Esophagus muscularis mucosa (tissue), 4 donors: ENCODE results near the gene LDLRAD3. TPM values are rescaled to one million over a fixed set of nuclear protein-coding genes. Genes with fewer than 3 reads are reported as not detected.

Experiments used
- DNase-seq: peaks from one replicate; pipeline ENCODE4 v3.0.0-alpha.2; 2017; ENCODE audit errors: extremely low spot score
- H3K27ac ChIP-seq, 4 donors: fragments of 200-600 bp; sonication (generic); replicated peaks in 1 of 4; 1 replicate in 3 of 4; 2 replicates in 1 of 4; pipeline ENCODE4 v1.5.1; 2016 to 2019; ENCODE audit warnings: mild to moderate bottlenecking in 1 of 4
- H3K27me3 ChIP-seq, 4 donors: fragments of 200-600 bp; sonication (generic); one replicate each; pipeline versions ENCODE4 v1.5.1 to v1.6.0; 2016 to 2019
- H3K36me3 ChIP-seq, 4 donors: fragments of 200-600 bp; sonication (generic); one replicate each; pipeline ENCODE4 v1.5.1; 2016 to 2019
- H3K4me1 ChIP-seq, 4 donors: fragments of 200-600 bp; sonication (generic); one replicate each; pipeline ENCODE4 v1.5.1; 2016 to 2019
- H3K4me3 ChIP-seq, 4 donors: fragments of 200-600 bp; sonication (generic); 1 replicate in 2 of 4; 2 replicates in 2 of 4; pipeline ENCODE4 v1.5.1; 2016 to 2019; ENCODE audit warnings: mild to moderate bottlenecking in 4 of 4, moderate library complexity in 1 of 4
- H3K9me3 ChIP-seq, 4 donors: fragments of 200-600 bp; sonication (generic); 1 replicate in 3 of 4; 2 replicates in 1 of 4; pipeline ENCODE4 v1.5.1; 2016 to 2019
- CTCF ChIP-seq, 3 experiments: fragments of 200-600 bp in 2 of 3; fragments of 450-650 bp in 1 of 3; sonication (generic) in 2 of 3; IDR thresholded peaks; one replicate each; pipeline ENCODE4 v1.5.1; 2017 to 2019; ENCODE audit warnings: antibody characterized with exemption in 3 of 3, mild to moderate bottlenecking in 2 of 3, moderate library complexity in 1 of 3
- EP300 ChIP-seq: sonication (generic); formaldehyde crosslinking; IDR thresholded peaks from one replicate; pipeline ENCODE4 v1.6.1; 2017; ENCODE audit warnings: antibody characterized with exemption
- POLR2A ChIP-seq: fragments of 450-650 bp; IDR thresholded peaks from one replicate; pipeline ENCODE4 v1.6.1; 2017; ENCODE audit warnings: antibody characterized with exemption, moderate library complexity, mild to moderate bottlenecking, low read depth
- POLR2AphosphoS5 ChIP-seq, 2 donors: sonication (generic); formaldehyde crosslinking; IDR thresholded peaks; one replicate each; pipeline ENCODE4 v1.6.1; 2017; ENCODE audit warnings: antibody characterized with exemption in 2 of 2
- WGBS: methylation state at CpG from one replicate; pipeline ENCODE4 v1.1.5; 2018; 5-methylcytosine and 5-hydroxymethylcytosine counted together
- intact Hi-C: fragments of 100-400 bp; cut with DNase I; formaldehyde crosslinking; loops from one replicate; pipeline ENCODE4 v1.15.1; 2023
- total RNA-seq, 4 donors: library from RNA; depleted of rRNA; stranded (reverse); fragments of >200 nt; gene quantifications; one replicate each; pipeline versions ENCODE4 v1.1.0 to v1.2.1, GENCODE V29; 2016

Gene LDLRAD3
- total RNA-seq, 4 donors from 2014 or later, result 6.8 to 8.7 (median 8.2) TPM

- Histone ChIP-seq H3K4me3 (no peak overlapping the region), H3K27ac (no peak overlapping the region), H3K4me1 (peaks cover 0 to 21% (median 16%) of the 10 kb centered on the region in 4 donors), H3K27me3 (no peaks in the 10 kb centered on the region), H3K9me3 (no peaks in the 10 kb centered on the region), H3K36me3 (no peaks in the 10 kb centered on the region)
- no peak for DNase-seq
- WGBS, result 91% methylated on average over 11 of the region's 12 CpGs
- intact Hi-C loops, result no loop called here
- no peak for TF ChIP-seq POLR2AphosphoS5 (IDR thresholded peaks at IDR 0.05)
- no peak for TF ChIP-seq POLR2A
- no peak for TF ChIP-seq EP300
- TF ChIP-seq CTCF (IDR thresholded peaks at IDR 0.05), result no peak
Observed at GRCh38 chr11:36229091-36229705, 285.3 kb downstream of the LDLRAD3 start.

GRCh38 chr11:36230779-36231699, 287.2 kb downstream of the LDLRAD3 start:
- peak overlapping the region in 3 of 4 donors; percentile 11 to 26 (median 14) for H3K27ac ChIP-seq

GRCh38 chr11:36233204-36233603, 289.3 kb downstream of the LDLRAD3 start:
- H3K27ac ChIP-seq, result no peak overlapping the region
- H3K4me1 ChIP-seq, result peaks cover 0 to 21% (median 16%) of the 10 kb centered on the region in 4 donors
- H3K4me3 ChIP-seq, result no peak overlapping the region
- TF ChIP-seq POLR2AphosphoS5 (IDR thresholded peaks at IDR 0.05) (no peak), CTCF (IDR thresholded peaks at IDR 0.05) (no peak), EP300 (no peak)
- H3K36me3 ChIP-seq, result no peaks in the 10 kb centered on the region
- H3K9me3 ChIP-seq, result no peaks in the 10 kb centered on the region
- no peaks in the 10 kb centered on the region for H3K27me3 ChIP-seq
- intact Hi-C loops, result no loop called here
- 50% methylated on average over 3 of the region's 3 CpGs for WGBS
- no peak for DNase-seq

More at GRCh38 chr11:36230779-36231699, 287.2 kb downstream of the LDLRAD3 start:
- H3K4me1 ChIP-seq, result peaks cover 0 to 21% (median 16%) of the 10 kb centered on the region in 4 donors
- no peak overlapping the region for H3K4me3 ChIP-seq
- no peaks in the 10 kb centered on the region for H3K27me3 ChIP-seq
- H3K36me3 ChIP-seq, result no peaks in the 10 kb centered on the region
- WGBS, result 46% methylated on average over 11 of the region's 11 CpGs
- TF ChIP-seq POLR2AphosphoS5 (IDR thresholded peaks at IDR 0.05), result no peak
- no peak for TF ChIP-seq EP300
- no peak for DNase-seq
- H3K9me3 ChIP-seq, result no peaks in the 10 kb centered on the region
- intact Hi-C loops, result no loop called here

- H3K36me3 ChIP-seq, result no peaks in the 10 kb centered on the region
- H3K4me3 ChIP-seq, result no peak overlapping the region
- no peaks in the 10 kb centered on the region for H3K27me3 ChIP-seq
- intact Hi-C loops, result no loop called here
- WGBS, result 100% methylated on average over 2 of the region's 2 CpGs
- no peak for DNase-seq
- no peak for TF ChIP-seq POLR2AphosphoS5 (IDR thresholded peaks at IDR 0.05)
- no peak for TF ChIP-seq POLR2A
- TF ChIP-seq CTCF (IDR thresholded peaks at IDR 0.05), result no peak
- TF ChIP-seq EP300, result no peak
- H3K27ac ChIP-seq, result no peak overlapping the region
- no peaks in the 10 kb centered on the region for H3K9me3 ChIP-seq
- H3K4me1 ChIP-seq, result peaks cover 0 to 21% (median 16%) of the 10 kb centered on the region in 4 donors
Observed at GRCh38 chr11:36234825-36235224, 291.0 kb downstream of the LDLRAD3 start.

GRCh38 chr11:36235750-36236149, 291.9 kb downstream of the LDLRAD3 start:
- Histone ChIP-seq H3K9me3 (no peaks in the 10 kb centered on the region), H3K4me3 (no peak overlapping the region), H3K36me3 (no peaks in the 10 kb centered on the region), H3K4me1 (peaks cover 0 to 13% (median 13%) of the 10 kb centered on the region in 4 donors), H3K27me3 (no peaks in the 10 kb centered on the region), H3K27ac (no peak overlapping the region)
- intact Hi-C loops, result no loop called here
- TF ChIP-seq EP300, result no peak
- TF ChIP-seq POLR2A, result no peak
- TF ChIP-seq POLR2AphosphoS5 (IDR thresholded peaks at IDR 0.05), result no peak
- TF ChIP-seq CTCF (IDR thresholded peaks at IDR 0.05), result no peak
- WGBS, result 100% methylated on average over 3 of the region's 3 CpGs
- DNase-seq, result no peak
